GM18951 (cell line): ENCODE results near the gene TOP2A.
A peak's percentile ranks its signal among the peaks of the same experiment; 100 is the strongest.
"Not testable (repeated sequence)": the region's sequence is repeated elsewhere in the genome, so short reads cannot be mapped to it uniquely, and the experiment has no call there.

Experiments used
- POLR2A ChIP-seq: IDR thresholded peaks from 4 replicates; pipeline ENCODE4 v1.6.1; 2011; ENCODE audit warnings: mild to moderate bottlenecking; ENCODE audit not compliant: insufficient read length, insufficient read depth; ENCODE audit errors: extremely low read depth
- in situ Hi-C: fragments of 300-500 bp; cut with MboI; formaldehyde crosslinking; loops from one replicate; pipeline ENCODE4 v1.12.0; 2022; ENCODE audit warnings: low sequenced_read_pairs, mixed read lengths, inconsistent platforms; ENCODE audit not compliant: unreplicated experiment

Gene TOP2A

DNA sequence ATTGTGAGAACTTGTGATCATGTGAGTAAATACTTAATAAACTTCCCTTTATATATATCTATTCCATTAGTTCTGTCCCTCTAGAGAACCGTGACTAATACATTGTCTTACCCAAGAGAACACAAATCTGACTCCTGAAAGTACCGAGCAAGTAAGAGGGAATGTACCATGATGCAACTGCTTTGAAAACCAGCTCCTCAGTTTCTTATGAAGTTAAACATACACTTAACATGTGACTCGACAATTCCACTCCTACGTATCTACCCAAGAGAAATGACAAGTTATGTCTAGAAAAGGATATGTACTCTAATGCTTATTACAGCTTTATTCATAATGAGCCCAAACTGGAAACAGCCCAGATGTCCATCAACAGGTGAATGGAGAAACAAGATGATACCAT lies 44.4 kb downstream of the TOP2A start:
- in situ Hi-C loops, result no loop called here
- no peak for TF ChIP-seq POLR2A

GRCh38 chr17:40372644-40373043 lies 45.1 kb downstream of the TOP2A start:
- in situ Hi-C loops, result not testable (repeated sequence)

GRCh38 chr17:40372031-40372430 lies 45.7 kb downstream of the TOP2A start:
- no peak for TF ChIP-seq POLR2A
- in situ Hi-C loops, result no loop called here

DNA sequence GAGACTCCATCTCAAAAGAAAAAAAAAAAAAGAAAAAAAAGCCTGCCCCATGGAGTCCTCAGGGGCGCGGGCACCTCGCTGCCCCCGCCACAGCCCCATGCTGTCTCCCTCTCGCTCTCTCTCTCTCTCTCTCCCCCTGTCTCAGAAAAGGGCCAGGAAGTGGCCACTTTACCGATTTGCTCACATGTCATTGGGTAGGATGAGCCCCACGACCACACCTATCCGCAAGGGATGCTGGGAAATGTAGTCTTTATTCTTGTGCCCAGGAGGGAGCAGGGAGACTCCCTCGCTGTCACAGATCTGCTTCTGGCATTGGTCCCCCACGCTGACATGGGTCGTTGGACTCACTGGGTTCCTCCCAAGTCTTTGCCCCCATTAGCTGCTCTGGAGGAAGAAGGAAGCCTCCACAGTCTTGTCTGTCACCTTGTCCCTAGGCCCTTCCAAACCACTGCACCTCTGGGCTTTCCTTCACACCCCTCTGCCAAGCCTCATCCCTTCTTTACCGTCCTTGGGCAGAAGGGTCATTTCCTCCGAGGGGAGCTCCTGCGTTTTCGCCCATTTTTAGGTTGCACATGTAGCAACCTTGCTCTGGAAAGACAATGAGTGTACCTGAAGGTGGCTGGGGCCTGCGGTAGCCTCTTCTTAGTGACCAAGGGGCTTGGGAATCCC lies 46.3 kb downstream of the TOP2A start:
- TF ChIP-seq POLR2A, result no peak
- in situ Hi-C loops, result no loop called here

DNA sequence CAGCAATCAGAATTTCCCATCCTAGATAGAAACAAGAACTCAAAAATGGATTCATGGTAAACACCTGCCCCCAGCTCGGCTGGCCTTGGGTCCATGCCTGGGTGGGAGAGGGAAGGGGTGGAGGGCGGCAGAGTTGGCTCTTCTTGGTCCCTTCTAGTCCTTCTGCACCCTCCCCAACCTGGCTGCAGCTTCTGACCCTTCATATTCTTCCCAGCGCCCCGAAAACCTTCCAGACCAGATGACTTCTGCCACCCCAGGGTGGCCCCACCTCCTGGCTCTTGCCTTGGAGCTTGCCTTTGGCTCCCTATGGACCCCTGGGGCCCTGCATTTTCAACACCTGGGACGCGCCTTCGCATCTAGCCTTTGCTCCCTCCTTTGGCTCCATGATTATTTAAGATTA lies 47.8 kb downstream of the TOP2A start:
- TF ChIP-seq POLR2A, result no peak
- in situ Hi-C loops, result no loop called here

GRCh38 chr17:40367728-40368127 lies 50.0 kb downstream of the TOP2A start:
- in situ Hi-C loops, result not testable (repeated sequence)

DNA sequence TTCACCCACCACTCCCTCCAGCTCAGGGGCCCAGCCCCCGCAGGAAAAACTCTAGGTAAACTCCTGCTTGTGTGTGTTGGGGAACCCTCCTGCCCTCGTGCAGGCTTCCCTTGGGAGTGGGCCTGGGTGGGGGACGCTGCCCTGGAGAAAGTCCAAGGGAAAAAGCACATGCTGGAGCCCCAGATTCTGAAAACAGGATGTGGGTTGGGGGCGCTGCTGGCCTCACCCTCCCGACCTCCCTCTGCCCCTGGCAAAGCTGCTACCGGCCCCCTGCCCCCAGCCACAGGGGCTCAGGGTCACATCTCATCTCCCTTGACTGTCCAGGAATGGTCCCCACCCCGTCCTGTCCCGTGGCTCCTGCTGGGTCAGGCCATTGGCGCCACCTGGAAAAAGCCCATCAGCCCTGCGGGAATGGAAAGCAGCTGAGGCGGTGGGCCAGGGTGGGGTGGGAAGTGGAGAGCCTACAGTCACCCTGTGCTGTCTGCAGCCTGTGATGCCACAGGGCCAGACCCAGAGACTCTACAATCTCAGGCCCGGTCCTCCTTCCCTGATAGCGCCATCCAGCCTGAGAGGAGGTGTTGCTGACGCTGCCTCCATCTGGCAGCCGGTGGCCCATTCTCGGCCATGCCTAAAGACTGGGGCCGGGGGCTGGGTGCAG lies 50.7 kb downstream of the TOP2A start:
- TF ChIP-seq POLR2A, result no peak
- in situ Hi-C loops, result no loop called here

- in situ Hi-C loops, result no loop called here
- TF ChIP-seq POLR2A, result no peak
Measured at GRCh38 chr17:40366076-40366860, 51.4 kb downstream of the TOP2A start.

GRCh38 chr17:40364906-40365305 lies 52.8 kb downstream of the TOP2A start:
- in situ Hi-C loops, result no loop called here
- no peak for TF ChIP-seq POLR2A

DNA sequence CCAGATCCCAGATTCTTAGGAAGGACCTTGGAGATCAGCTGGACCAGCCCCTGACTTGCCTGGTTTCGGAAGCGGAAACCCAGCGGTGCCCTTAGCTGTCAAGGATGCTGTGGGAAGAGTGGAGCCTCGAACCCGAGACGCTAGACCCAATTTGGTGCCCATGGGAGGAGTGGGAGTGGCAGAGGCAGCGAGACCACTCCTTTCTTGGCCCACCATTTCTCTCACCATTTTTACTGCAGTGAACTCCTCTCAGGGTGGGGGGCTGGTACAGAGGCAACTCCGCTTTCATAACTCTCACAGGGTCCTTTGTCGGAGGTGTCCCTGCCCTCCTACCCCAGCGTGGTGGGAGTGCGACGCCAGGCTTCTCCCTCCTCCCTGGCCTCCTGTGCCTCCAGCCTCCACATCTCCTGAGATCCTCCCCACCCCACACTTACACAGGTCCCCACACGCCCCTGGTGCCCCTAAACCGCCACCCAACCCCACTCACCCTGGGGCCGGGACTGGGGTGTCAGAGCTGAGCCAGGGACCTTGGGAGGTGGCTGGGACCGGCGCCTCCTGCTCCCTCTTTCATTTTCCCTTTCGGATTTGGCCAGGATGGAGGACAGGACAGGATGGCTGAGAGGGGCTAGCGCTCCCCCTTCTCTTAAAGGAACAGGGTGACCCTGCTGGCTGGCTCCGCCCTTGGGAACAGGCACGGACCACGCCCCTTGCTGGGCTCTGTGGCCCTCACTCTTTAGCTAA lies 53.4 kb downstream of the TOP2A start, which contains the start of gene GJD3:
Gene GJD3 (minus strand): TSS at position 617 of the 741 bp plus-strand sequence. CDS start 922 bp downstream, outside the sequence.
- in situ Hi-C loops, result no loop called here
- TF ChIP-seq POLR2A, result no peak

DNA sequence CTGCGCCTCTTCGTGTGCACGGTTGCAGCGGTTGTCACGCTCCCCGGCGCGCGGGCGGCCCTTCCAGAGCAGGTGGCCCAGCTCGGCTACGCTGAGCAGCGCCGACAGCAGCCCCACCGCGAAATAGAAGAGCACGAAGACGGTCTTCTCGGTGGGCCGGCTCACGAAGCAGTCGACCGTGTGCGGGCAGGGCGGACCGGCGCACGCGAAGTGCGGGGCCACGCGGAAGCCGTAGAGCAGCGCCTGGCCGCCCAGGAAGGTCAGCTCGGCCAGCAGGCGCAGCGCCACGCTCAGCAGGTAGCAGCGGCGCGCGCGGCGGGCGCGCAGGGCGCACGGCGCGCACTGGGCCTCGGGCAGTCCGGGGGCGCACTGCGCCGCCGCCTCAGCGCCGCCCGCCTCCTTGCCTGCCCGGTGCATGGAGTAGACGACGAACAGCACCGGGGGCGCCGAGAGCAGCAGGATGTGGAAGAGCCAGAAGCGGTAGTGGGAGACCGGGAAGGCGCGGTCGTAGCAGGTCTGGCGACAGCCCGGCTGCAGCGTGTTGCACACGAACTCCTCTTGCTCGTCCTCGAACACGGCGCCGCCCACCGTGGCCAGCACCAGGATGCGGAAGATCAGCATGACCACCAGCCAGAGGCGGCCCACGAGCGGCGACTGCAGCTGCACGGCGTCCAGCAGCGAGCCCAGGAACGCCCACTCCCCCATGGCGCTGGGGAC lies 54.4 kb downstream of the TOP2A start:
- in situ Hi-C loops, result no loop called here

GRCh38 chr17:40362696-40363110 lies 55.0 kb downstream of the TOP2A start:
- in situ Hi-C loops, result no loop called here
- TF ChIP-seq POLR2A, result peak; percentile 38

More for the DNA sequence above, 54.4 kb downstream of the TOP2A start:
- no peak for TF ChIP-seq POLR2A

- TF ChIP-seq POLR2A, result no peak
- in situ Hi-C loops, result no loop called here
Measured at GRCh38 chr17:40361925-40362695, 55.6 kb downstream of the TOP2A start.
